HCT116 (cell line): Measurements from ENCODE around the gene PSENEN.

Experiments
- POLR2A ChIP-seq: IDR thresholded peaks from 2 replicates; pipeline ENCODE4 v1.7.0; 2011; ENCODE audit warnings: borderline replicate concordance; ENCODE audit not compliant: insufficient read depth, insufficient read length; ENCODE audit errors: extremely low read depth
- SIN3A ChIP-seq: IDR thresholded peaks from 2 replicates; pipeline ENCODE4 v1.6.1; 2012; ENCODE audit warnings: low read depth
- YY1 ChIP-seq: IDR thresholded peaks from 2 replicates; pipeline ENCODE4 v1.6.1; 2011; ENCODE audit warnings: low read length, low read depth, moderate library complexity, mild to moderate bottlenecking; ENCODE audit not compliant: insufficient replicate concordance; ENCODE audit errors: extremely low read depth

GRCh38 chr19:35721374-35721773, 24.1 kb upstream of the PSENEN start:
- TF ChIP-seq YY1, result no peak
- no peak for TF ChIP-seq SIN3A
- TF ChIP-seq POLR2A, result no peak
